Fibroblast of lung (primary cell): Measurements from ENCODE around the gene EML2.

Source experiments
- EZH2 ChIP-seq: IDR thresholded peaks from 2 replicates; pipeline ENCODE4 v1.5.1; 2012; ENCODE audit warnings: low read length, control low read depth, mild to moderate bottlenecking; ENCODE audit errors: missing control alignments
- TF ChIP-seq, protein P1 (sequence below), 2 donors: IDR thresholded peaks in 1 of 2; conservative IDR thresholded peaks in 1 of 2; 1 replicate in 1 of 2; 2 replicates in 1 of 2; pipeline ENCODE4 v1.5.1; 2011 to 2012; ENCODE audit warnings: low read length in 2 of 2, control low read depth in 1 of 2, inconsistent platforms in 1 of 2, low read depth in 1 of 2, mild to moderate bottlenecking in 1 of 2

DNA sequence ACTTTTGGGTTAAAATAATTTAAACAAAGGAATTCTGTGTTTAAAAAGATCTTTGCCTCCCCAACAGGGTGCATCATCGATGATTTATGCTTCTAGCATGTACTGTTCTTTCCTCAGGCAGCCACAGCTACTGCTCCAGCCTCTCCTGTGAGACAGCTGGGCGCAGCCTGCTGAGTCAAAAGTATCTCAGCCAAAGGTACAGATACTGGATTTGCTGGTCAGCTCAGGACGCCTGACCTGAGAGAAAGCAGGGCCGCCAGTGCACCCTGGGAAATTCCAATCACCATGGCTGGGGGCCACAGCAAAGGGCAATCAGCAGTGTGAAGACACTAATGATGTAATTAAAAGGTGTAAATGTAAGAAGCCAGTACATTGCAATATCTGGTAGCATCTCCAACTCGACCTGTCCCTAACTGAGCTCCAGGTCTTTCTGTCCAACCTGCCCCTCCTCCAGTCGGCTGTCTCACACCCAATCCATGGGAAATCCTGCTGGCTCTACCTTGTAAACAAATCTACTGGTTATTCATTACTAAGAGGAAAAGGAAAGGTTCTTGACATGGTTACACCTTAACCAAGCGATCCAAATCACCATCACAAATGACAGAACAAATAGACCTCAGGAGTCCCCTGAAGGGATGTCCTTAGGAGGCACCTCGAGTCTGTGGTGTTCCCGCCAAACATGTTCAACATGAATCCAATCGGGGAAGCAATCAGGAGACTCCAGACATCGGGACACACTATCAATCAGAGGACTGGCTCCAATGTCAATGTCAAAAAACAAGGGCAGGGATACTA lies 61.9 kb downstream of the EML2 start:
- TF ChIP-seq, protein P1, sequence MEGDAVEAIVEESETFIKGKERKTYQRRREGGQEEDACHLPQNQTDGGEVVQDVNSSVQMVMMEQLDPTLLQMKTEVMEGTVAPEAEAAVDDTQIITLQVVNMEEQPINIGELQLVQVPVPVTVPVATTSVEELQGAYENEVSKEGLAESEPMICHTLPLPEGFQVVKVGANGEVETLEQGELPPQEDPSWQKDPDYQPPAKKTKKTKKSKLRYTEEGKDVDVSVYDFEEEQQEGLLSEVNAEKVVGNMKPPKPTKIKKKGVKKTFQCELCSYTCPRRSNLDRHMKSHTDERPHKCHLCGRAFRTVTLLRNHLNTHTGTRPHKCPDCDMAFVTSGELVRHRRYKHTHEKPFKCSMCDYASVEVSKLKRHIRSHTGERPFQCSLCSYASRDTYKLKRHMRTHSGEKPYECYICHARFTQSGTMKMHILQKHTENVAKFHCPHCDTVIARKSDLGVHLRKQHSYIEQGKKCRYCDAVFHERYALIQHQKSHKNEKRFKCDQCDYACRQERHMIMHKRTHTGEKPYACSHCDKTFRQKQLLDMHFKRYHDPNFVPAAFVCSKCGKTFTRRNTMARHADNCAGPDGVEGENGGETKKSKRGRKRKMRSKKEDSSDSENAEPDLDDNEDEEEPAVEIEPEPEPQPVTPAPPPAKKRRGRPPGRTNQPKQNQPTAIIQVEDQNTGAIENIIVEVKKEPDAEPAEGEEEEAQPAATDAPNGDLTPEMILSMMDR (conservative IDR thresholded peaks at IDR 0.05 in 1 of 2, IDR thresholded peaks at IDR 0.05 in 1 of 2; ENCODE audit: low read depth in 1 of 2, low read length in 2 of 2), result no peak
- TF ChIP-seq EZH2, result no peak
